OCI-M1 (cell line): ENCODE results near the gene LGR6.

Experiments used
- DNase-seq: peaks from one replicate; lab custom pipeline; 2025; lab: John Stamatoyannopoulos, UW

LGR6 gene

GRCh38 chr1:202199040-202199889 lies 5.7 kb downstream of the LGR6 start:
- DNase-seq, result no peak

DNA sequence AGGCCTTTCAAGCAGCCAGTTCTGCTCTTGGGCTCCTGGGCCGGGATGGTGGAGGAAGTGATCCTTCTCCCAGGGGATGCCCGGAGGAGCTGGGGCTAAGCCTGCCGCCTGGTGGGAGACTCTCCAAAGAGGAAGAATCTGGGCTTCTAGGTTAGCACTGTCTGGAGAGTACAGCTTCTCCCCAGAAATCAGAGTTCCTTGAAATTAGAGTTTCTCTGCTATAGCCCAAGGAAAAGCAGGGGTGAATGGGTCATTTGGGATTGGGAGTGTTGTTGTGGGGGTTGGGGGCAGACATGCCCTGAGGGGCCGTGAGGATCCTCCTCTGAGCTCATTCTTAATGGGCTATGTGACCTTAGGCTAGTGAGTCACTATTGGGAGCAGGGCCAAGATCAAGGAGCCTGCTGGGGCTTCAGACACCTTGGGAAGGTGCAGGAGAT lies 6.5 kb downstream of the LGR6 start:
- no peak for DNase-seq

DNA sequence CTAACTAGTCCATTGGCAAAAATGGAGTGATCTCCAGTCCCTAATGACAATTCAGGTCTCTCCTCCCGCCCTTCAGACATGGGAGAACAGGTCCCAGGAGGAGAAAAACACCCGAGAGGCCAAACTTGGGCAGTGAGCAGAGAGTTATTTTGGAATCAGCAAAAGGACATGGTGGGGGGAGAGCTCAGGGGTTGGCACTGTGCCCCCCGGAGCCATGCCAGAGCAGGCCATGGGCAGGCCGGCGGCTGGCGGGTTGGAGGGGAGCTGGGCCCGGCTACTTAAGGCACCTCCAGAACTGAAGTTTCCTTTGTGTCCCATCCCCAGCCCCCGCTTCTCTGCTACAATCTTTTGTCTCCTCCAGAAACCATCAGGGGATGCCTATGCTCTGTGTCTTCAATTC lies 7.1 kb downstream of the LGR6 start:
- DNase-seq, result no peak

DNA sequence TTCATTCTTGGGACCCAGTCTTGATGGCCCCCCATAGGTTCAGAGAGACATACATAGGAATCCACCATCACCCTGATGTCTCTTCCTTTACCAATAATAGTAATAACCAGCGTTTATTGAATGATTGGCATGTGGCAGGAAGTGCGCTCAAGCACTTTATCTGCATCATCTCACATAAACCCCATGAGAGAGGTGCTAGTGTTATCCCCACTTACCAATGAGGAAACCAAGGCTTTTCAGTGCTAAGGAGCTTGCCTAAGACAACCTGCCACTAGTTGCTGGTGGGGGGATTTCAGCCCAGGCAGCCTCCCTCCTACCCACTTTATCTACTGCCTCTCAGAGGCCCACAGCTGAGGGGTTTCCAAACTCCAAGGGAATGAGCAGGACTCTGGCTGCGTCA lies 7.7 kb downstream of the LGR6 start:
- DNase-seq, result no peak

DNA sequence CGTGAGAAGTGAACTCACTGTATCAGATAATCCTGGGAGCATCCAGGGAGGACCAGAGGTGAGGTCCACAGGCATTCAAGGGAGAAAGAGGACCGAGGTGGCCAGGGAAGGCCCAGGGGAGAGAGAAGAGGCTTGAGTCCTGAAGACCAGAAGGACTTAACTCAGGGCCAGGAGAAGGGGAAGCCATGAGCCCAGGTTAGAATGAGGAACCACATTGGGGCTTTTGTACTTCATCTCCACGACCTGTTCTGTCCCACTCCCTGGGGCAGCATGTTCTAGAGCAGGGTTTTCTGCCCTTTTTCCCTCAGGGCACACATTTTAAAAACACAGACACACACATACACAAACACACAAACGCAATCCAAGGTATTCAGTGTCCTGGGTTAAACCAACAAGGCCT lies 8.4 kb downstream of the LGR6 start:
- DNase-seq, result peak; percentile 20

DNA sequence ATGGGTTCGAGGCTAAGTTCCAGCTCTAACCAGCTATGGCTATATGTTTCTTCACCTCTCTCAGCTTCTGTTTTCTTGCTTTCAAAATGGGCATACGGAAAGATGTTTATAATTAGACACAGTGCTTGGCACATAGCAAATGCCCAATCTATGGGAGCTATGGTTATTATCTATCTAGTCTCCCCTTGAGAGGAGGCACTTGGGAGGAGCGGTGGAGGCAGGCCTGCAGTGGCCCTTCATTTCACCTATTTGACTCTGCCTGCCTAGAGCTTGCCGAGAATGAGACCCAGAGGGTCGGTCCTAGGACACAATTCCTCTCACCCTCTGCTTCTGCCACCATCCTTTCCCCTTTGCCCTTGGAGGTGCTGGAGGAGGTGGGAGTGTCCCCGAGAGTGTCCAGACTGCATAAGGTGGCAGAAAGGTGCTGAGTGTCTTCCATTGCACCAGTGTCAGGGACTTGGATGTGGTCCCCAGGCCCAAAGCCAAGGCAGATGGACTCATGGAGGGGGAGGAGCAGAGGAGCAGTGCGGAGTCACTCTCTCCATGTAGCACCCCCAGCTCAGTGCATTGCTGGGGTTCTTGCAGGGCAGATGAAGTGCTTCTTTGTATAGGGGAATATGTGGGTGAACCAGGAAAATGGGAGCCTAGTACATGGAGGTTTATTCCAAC lies 9.0 kb downstream of the LGR6 start:
- DNase-seq, result no peak

DNA sequence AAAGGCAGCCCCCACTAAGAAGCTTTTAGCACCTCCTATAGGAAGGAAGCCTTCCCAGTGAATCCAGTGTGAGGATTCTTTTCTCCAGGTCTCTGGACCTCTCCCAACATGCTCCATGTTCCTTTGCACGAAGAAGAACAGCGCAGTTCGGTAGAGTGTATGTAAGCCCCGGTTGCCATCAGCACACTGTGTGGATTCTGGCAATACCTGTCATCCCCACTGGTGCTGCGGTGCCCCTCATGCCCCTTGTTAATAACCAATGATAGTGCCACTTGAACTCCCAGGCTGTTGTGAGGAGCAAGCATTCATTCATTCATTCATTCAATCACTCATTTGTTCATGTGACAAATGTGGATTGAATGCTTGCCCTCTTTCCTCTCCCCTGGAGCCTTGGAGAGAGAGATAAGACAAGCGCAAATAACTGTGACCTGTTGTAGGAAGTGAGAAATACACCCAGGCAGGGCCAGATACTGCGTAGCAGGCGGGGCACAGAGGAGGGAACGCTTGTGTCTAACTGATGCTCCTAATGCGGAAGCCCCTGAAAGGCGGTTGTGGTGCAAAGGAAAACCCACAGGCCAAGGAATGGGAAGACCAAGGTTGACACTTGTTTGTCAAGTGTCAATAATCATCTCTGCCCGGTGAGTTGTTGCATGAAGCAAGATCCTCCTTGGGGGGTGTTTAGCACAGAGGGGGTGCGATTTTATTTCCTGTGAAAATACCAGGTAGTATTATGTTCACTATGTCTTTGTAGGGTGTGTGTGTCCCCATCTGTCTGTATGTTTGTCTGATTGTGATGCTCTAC lies 9.8 kb downstream of the LGR6 start:
- DNase-seq, result peak; percentile 77

- no peak for DNase-seq
Observed at GRCh38 chr1:202204065-202204464, 10.5 kb downstream of the LGR6 start.

DNA sequence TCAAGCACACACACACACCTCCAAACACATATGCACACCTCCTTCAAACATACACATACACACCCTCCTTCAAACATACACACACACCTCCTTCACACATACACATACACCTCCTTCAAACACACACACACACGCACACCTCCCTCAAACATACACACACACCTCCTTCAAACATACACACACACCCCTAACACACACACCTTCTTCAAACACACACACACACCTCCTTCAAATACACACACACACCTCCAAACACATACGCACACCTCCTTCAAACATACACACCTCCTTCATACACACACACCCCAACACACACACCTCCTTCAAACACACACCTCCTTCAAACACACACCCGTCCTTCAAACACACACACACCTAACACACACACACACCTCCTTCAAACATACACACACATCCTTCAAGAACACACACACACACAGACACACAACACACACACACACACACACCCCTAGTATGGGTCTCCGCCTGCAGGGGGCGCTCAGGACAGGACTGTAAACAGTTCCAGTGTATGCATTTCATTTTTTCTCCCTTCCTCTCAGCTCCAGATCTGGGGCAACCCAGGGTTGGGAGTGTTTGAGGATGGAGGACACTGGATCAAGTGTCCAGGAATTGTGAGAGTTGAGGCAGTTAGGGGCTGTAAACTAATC lies 12.1 kb downstream of the LGR6 start:
- DNase-seq, result no peak

DNA sequence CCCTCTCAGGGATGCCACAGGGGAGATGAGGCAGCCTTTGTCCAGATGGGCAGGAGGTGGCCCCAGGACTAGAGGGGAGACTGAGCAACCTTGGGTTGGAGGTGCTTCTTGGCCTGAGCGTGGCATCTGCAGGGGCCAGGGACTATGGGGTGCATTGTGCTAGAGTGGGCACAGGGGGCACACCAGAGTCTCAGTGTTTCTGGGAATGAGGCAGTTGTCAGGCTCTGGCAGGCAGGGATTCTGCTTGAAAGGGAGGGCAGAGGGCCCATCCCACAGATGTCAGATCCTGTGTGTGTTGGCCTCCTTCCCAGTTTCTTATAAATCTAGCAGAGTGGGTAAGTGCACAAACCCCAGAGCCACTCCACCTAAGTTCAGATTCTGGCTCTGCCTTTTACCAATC lies 13.7 kb downstream of the LGR6 start:
- DNase-seq, result no peak

DNA sequence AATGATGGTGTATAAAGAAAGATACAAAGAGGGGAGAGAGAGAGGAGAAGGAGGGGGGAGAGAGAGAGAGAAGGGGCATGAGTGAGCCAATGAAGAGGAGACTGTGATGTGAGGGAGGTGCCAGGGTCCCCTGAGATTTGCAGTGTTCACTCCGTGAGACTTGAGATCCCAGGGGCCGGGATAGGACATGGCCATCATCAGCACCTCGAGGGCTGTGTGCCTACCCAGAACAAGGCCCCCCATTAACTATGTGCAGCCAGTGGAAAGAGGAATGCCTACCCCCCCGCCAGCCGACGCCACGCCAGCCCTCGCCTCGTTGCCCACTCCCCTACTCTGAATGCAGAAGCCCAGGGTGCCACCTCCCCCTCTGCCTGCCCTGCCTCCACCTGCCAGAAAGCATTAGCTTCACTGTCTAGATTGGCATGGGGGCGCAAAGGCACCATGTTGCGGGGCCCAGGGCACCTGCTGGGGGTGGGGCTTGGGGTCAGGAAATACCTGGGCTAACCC lies 14.8 kb downstream of the LGR6 start:
- no peak for DNase-seq

GRCh38 chr1:202210385-202210784 lies 16.8 kb downstream of the LGR6 start:
- DNase-seq, result no peak

- no peak for DNase-seq
Observed at GRCh38 chr1:202210969-202211368, 17.4 kb downstream of the LGR6 start.

- no peak for DNase-seq
Observed at GRCh38 chr1:202212787-202213186, 19.2 kb downstream of the LGR6 start.

DNA sequence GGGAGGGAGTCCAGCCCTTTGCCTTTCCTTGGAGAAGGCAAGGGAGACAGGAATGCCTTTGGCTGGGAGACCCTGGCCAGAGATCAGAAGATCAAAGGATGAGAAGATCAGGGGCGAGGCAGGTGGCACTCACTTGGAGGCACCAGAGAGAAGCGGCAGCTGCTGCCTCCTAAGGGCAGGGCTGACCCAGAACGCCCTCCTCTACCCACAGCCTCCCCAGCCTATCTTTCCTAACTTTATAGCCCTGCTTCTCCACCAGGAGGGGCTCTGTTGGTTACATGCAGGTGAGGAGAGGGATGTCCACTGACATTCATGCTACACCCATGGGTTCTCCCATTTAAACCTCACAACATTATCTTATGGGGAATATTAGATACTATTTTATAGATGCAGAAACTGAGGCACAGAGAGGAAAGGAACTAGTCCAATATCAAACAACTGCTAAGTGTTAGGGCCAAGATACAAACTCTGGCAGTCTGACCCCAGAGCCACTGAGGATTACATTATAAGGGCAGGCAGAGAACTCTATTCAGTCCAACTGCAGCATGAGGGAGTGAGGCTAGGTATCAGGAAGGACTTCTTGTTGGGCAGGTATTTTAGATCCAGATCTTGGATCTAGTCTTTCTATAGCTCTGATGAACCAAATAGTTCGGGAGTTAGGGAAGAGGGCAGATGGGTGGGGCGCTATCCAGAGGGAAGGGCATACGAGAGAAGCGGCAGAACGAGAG lies 19.9 kb downstream of the LGR6 start:
- DNase-seq, result peak; percentile 35

DNA sequence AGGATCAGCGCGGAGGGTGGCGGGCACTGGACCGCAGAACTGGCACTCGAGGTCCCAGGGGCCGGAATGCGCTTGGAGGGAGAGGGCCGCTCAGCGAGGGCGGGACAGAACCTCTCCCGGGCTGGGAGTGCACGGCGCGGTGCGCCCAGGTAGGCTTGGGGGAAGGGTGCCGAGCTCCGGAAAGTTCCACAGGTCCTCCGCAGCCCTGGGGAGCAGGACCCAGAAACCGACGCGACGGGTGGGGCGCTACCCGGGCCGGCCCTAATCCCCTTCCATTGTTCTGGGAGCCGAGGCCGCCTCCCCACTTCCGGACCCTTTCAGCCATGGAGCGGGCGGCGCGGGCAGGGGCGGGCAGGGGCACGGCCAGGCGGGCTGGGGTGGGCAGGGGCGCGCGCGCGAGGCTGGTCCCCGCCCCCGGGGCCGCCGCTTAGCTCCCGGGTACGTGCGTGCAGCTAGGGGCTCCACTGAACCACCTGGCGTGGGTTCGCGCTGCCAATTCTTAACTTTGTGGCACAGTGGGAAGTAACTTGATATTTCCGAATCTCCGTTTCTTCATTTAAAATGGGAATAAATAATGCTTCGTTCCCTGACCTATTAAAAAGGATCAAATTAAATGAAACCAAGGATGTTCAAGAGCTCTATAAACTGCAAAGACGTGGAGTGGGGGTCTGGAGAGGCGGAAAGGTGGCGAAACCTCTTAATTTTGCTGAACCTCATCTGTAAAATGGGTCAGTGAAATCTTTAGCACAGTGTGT lies 20.7 kb downstream of the LGR6 start:
- DNase-seq, result no peak

DNA sequence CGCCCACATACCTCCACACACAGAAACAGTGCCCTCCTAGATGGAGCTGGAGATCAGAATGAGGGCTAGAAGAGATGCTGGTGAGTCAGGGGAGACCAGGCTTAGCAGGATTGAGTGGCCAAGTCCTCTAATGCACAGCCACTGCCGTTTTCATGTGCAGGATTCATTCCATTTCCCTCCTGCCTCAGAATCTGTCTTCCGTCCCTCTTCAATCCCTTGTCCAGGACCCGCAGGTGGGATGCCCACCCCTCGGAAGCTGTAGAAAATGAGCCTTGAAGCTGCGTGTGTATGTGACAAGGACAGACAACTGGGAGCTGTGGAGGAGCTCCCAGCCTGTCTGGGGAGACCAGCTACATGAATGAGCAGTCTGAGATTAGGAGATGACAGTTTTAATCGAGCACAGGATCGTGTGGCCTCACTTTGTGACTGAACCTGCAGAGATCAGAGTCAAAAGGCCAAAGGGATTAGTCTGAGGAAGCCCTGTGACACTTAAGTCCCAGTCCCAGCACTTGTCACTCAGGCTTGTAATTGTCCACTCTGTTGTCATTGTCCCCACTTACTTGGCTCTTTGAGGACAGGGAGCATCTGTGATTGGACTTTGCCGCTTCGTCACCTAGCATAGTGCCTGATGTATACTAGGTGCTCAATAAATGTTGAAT lies 22.0 kb downstream of the LGR6 start:
- no peak for DNase-seq

DNA sequence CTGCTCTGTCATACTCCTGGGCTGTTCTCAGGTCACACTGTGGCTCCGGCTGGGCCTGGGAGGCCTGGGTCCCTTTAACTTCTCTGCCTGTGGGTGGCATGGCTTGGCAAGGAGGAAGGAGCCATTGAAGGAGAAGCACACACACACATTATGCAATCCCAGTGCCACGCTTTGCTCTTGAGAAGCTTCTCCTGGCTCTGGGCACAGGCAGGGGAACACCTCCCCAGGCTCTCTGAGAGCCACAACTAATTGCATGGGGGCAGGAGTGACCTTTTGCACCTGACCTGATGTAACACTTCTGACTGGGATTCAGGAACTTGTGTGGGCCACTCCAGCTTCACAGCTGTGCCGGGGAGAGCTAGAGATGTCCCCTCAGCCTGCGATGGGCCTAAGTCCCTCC lies 23.1 kb downstream of the LGR6 start:
- no peak for DNase-seq

- no peak for DNase-seq
Observed at GRCh38 chr1:202217516-202217915, 23.9 kb downstream of the LGR6 start.

DNA sequence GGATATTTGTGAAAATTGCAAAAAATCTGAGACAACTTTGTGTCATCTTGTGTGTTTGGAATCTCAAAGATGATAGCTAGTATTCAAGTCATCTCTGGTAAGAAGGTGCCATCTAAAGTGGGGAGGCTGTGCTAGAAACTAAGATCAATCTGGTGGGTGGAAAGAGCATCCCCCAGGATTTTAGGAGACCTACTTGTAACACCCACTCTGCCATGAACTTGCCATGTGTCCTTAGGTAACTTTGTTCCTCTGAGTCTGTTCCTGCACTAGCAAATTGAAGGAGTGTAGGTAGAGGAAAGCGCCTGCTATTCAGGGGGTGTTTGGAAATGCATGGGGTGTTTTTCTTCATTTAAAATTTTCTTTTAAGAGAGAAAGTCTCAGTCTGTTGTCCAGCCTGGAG lies 24.4 kb downstream of the LGR6 start:
- DNase-seq, result no peak
